Lower leg skin (tissue), 4 donors: ENCODE results near the gene GPI. TPM values are rescaled to one million over a fixed set of nuclear protein-coding genes. Genes with fewer than 3 reads are reported as not detected.

Experiments used
- DNase-seq, 2 donors: peaks; one replicate each; pipeline ENCODE4 v3.0.0-alpha.2; 2019; ENCODE audit warnings: low spot score in 2 of 2
- H3K4me3 ChIP-seq: fragments of 200-600 bp; sonication (generic); 2 replicates; pipeline ENCODE4 v1.5.1; 2017; ENCODE audit warnings: mild to moderate bottlenecking, low read depth; ENCODE audit not compliant: poor library complexity, severe bottlenecking
- CTCF ChIP-seq, 3 donors: fragments of 450-650 bp; IDR thresholded peaks; one replicate each; pipeline ENCODE4 v1.5.1; 2016; ENCODE audit warnings: antibody characterized with exemption in 3 of 3, mild to moderate bottlenecking in 3 of 3, moderate library complexity in 2 of 3
- POLR2A ChIP-seq, 2 donors: fragments of 450-650 bp; IDR thresholded peaks; one replicate each; pipeline ENCODE4 v1.6.1; 2016 to 2017; ENCODE audit warnings: antibody characterized with exemption in 2 of 2, mild to moderate bottlenecking in 1 of 2, moderate library complexity in 1 of 2
- WGBS, 2 donors: methylation state at CpG; one replicate each; pipeline ENCODE4 v1.1.5; 2018; 5-methylcytosine and 5-hydroxymethylcytosine counted together
- intact Hi-C: fragments of 100-400 bp; cut with DNase I; formaldehyde crosslinking; loops from one replicate; pipeline ENCODE4 v1.15.0; 2023; ENCODE audit warnings: low total_unique reads
- total RNA-seq, 4 donors: library from RNA; depleted of rRNA; stranded (reverse); fragments of >200 nt; gene quantifications; one replicate each; pipeline ENCODE4 v1.1.0, GENCODE V29; 2016

GPI gene
- total RNA-seq, 4 donors from 2014 or later, result 117 to 195 (median 124) TPM

GRCh38 chr19:34332027-34332760, 32.8 kb upstream of the GPI start:
- H3K4me3 ChIP-seq, result no peak overlapping the region
- WGBS, 2 donors, result 86 to 90% methylated on average over 5 of the region's 5 CpGs
- intact Hi-C loops, result loop anchor here (10.0 kb wide), 1 partner anchor 97 kb away; no protein-coding TSS in a partner anchor
- TF ChIP-seq CTCF (IDR thresholded peaks at IDR 0.05), result no peak
- no peak for TF ChIP-seq POLR2A (IDR thresholded peaks at IDR 0.05)
- DNase-seq, result peak in 1 of 2 donors; percentile 25

- DNase-seq, result no peak
- 96 to 98% methylated on average over 3 of the region's 3 CpGs for WGBS, 2 donors
- no peak overlapping the region for H3K4me3 ChIP-seq
- TF ChIP-seq CTCF (IDR thresholded peaks at IDR 0.05), result no peak
- no peak for TF ChIP-seq POLR2A (IDR thresholded peaks at IDR 0.05)
- intact Hi-C loops, result loop anchor here (10.0 kb wide), 1 partner anchor 101 kb away; no protein-coding TSS in a partner anchor
Measured at GRCh38 chr19:34335914-34336313, 29.1 kb upstream of the GPI start.

GRCh38 chr19:34336781-34337271, 28.2 kb upstream of the GPI start:
- TF ChIP-seq CTCF (IDR thresholded peaks at IDR 0.05) (no peak), POLR2A (IDR thresholded peaks at IDR 0.05) (no peak)
- intact Hi-C loops, result loop anchor here (10.0 kb wide), 1 partner anchor 102 kb away; no protein-coding TSS in a partner anchor
- DNase-seq, result no peak
- WGBS, 2 donors, result 2 to 5% methylated on average over 1 of the region's 1 CpG
- no peak overlapping the region for H3K4me3 ChIP-seq

- TF ChIP-seq POLR2A (IDR thresholded peaks at IDR 0.05) (no peak), CTCF (IDR thresholded peaks at IDR 0.05) (no peak)
- 85 to 91% methylated on average over 2 of the region's 2 CpGs for WGBS, 2 donors
- intact Hi-C loops, result loop anchor here (10.0 kb wide), 1 partner anchor 103 kb away; no protein-coding TSS in a partner anchor
- no peak overlapping the region for H3K4me3 ChIP-seq
- no peak for DNase-seq
Measured at GRCh38 chr19:34337739-34338138, 27.3 kb upstream of the GPI start.

GRCh38 chr19:34341935-34342680, 22.9 kb upstream of the GPI start:
- no peak overlapping the region for H3K4me3 ChIP-seq
- intact Hi-C loops, result no loop called here
- 89 to 93% methylated on average over 12 of the region's 12 CpGs for WGBS, 2 donors
- no peak for DNase-seq
- TF ChIP-seq CTCF (IDR thresholded peaks at IDR 0.05) (no peak), POLR2A (IDR thresholded peaks at IDR 0.05) (no peak)
